Stimulated activated naive B cell treated with anti-CD40 and anti-IgM and Interleukin-4, amounts not matched to agents 10 μg/mL and 1 μg/mL and 100 μg/mL, for 72 hours (primary cell): Measurements from ENCODE around the gene ITPKB.

Source experiments
- ATAC-seq, 2 donors: fragments of 150-1000 bp; cut with Tn5 transposase; replicated peaks; 2 replicates each; pipeline ENCODE4 v1.10.0; 2021; ENCODE audit warnings: moderate library complexity in 1 of 2
- DNase-seq: peaks from one replicate; pipeline ENCODE4 v3.0.0; 2021
- H3K27ac Mint-ChIP-seq: one replicate; pipeline ENCODE4 v1.8.0; 2022; ENCODE audit warnings: mild to moderate bottlenecking, mixed read lengths
- H3K27me3 Mint-ChIP-seq, 2 donors: one replicate each; pipeline ENCODE4 v1.8.0; 2022; ENCODE audit warnings: mixed read lengths in 2 of 2
- H3K36me3 Mint-ChIP-seq, 2 donors: one replicate each; pipeline ENCODE4 v1.8.0; 2022; ENCODE audit warnings: mixed read lengths in 2 of 2, mild to moderate bottlenecking in 1 of 2
- H3K4me1 Mint-ChIP-seq, 2 donors: one replicate each; pipeline ENCODE4 v1.8.0; 2022; ENCODE audit warnings: mixed read lengths in 2 of 2, mild to moderate bottlenecking in 1 of 2
- H3K4me3 Mint-ChIP-seq, 2 donors: one replicate each; pipeline ENCODE4 v1.8.0; 2022; ENCODE audit warnings: mild to moderate bottlenecking in 2 of 2, mixed read lengths in 2 of 2, moderate library complexity in 1 of 2
- H3K9me3 Mint-ChIP-seq, 2 donors: one replicate each; pipeline ENCODE4 v1.8.0; 2022; ENCODE audit warnings: mixed read lengths in 2 of 2, mild to moderate bottlenecking in 1 of 2

Gene ITPKB

DNA sequence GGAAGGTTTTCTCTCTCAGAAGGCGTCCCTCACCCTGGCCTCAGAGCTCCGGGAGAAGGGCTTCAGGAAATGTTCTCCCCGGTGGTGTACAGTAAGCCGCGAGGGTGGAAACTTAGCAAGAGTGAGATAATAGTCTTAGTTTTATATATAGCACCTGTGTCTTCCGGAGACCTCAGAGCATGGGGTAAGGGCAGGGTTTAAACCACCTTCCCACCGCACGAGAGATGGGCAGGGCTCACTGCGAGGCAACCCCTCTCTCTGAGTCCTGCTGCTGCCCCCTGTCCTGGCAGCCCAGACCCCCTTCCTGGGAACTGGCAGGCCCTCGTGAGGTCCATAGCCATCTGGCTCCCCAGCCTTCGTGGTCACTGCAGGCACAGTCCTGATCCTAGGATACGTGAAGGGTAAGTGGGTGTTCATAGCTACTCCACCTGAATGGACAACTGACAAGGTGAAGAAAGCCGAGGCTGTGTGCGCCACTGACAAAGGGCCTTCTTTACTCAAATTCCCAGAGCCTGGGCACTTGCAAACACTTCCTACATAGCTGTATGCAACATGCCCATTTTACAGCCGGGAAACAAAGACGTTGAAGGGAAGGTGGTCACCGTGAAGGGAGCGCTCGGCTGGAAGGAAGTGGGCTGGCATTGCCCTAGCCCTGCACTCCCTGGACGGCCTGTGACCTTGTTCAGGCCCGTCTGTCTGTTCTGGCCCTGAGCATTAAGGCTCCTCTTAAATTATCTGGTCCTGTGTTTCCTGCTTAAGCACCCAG lies 26.9 kb downstream of the ITPKB start:
- Mint-ChIP-seq H3K36me3 (peaks cover 20 to 60% of the 10 kb centered on the region in 2 donors), H3K27me3 (no peaks in the 10 kb centered on the region), H3K4me3 (peak overlapping the region; percentile 18 to 49), H3K4me1 (peaks cover 70 to 81% of the 10 kb centered on the region in 2 donors), H3K27ac (peak overlapping the region; percentile 86), H3K9me3 (peaks cover 4% of the 10 kb centered on the region in 2 donors)
- no peak for DNase-seq
- ATAC-seq: peak; percentile 91 to 92

DNA sequence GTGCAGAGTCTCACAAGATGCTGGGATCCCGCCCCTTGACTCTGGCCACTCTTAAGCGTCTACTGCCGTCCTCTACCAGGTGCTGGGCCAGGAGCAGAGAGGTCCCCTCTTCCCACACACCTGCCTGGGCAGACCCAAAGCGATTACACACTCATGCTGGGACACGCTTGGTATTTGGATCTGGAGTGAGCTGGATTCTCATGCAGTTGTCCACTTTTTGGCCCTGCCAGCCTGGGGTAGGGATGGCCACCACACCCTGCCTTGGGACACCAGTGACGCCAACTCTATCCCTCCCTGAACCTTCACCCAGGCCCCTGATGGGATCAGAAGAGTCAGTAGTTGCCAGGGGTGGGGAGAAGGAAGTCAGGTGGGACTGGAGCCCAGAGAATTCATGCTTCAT lies 28.6 kb downstream of the ITPKB start:
- no peak for ATAC-seq
- Mint-ChIP-seq H3K27me3 (no peaks in the 10 kb centered on the region), H3K9me3 (peaks cover 4% of the 10 kb centered on the region in 2 donors), H3K4me3 (peak overlapping the region in 1 of 2 donors; percentile 46), H3K36me3 (peaks cover 25 to 62% of the 10 kb centered on the region in 2 donors), H3K4me1 (peaks cover 69 to 80% of the 10 kb centered on the region in 2 donors), H3K27ac (peak overlapping the region; percentile 20)
- no peak for DNase-seq

- no peaks in the 10 kb centered on the region for H3K27me3 Mint-ChIP-seq
- no peak for ATAC-seq
- peaks cover 66 to 78% of the 10 kb centered on the region in 2 donors for H3K4me1 Mint-ChIP-seq
- H3K27ac Mint-ChIP-seq: peak overlapping the region; percentile 56
- no peak for DNase-seq
- peaks cover 4% of the 10 kb centered on the region in 2 donors for H3K9me3 Mint-ChIP-seq
- peak overlapping the region in 1 of 2 donors; percentile 14 for H3K4me3 Mint-ChIP-seq
- H3K36me3 Mint-ChIP-seq: peaks cover 26 to 64% of the 10 kb centered on the region in 2 donors
These were observed 29.1 kb downstream of the ITPKB start for GRCh38 chr1:226709953-226710352.

- H3K4me1 Mint-ChIP-seq: peaks cover 58 to 69% of the 10 kb centered on the region in 2 donors
- H3K27me3 Mint-ChIP-seq: no peaks in the 10 kb centered on the region
- no peak overlapping the region for H3K4me3 Mint-ChIP-seq
- no peak overlapping the region for H3K27ac Mint-ChIP-seq
- no peak for DNase-seq
- H3K9me3 Mint-ChIP-seq: no peaks in the 10 kb centered on the region
- no peak for ATAC-seq
- H3K36me3 Mint-ChIP-seq: peaks cover 20 to 58% of the 10 kb centered on the region in 2 donors
These were observed 30.1 kb downstream of the ITPKB start for GRCh38 chr1:226708967-226709396.

GRCh38 chr1:226708342-226708780 lies 30.7 kb downstream of the ITPKB start:
- ATAC-seq (no peak), DNase-seq (no peak)
- H3K9me3 Mint-ChIP-seq: no peaks in the 10 kb centered on the region
- no peak overlapping the region for H3K4me3 Mint-ChIP-seq
- H3K27me3 Mint-ChIP-seq: no peaks in the 10 kb centered on the region
- peaks cover 16 to 52% of the 10 kb centered on the region in 2 donors for H3K36me3 Mint-ChIP-seq
- H3K4me1 Mint-ChIP-seq: peaks cover 51 to 62% of the 10 kb centered on the region in 2 donors
- peak overlapping the region; percentile 87 for H3K27ac Mint-ChIP-seq

DNA sequence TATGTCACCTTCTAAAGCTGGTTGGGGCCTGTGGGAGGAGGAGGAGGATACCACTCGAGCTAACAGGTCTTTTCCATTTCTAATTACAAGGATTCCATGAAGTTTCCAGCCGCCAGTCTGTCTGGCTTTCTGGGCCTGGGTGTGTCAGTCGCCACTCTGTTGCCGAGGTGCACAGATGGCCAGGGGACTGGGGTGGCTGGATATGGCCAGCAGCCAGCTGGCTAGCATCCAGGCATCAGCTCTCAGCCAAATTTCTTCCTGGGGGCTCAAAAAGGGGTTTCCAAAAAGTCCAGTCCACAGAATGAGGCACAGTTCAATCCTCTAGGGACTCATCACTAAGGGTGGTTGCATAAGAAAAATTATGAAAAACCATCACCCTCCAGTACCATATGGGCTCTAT lies 32.4 kb downstream of the ITPKB start:
- Mint-ChIP-seq H3K36me3 (peaks cover 15 to 45% of the 10 kb centered on the region in 2 donors), H3K4me3 (no peak overlapping the region), H3K4me1 (peaks cover 45 to 60% of the 10 kb centered on the region in 2 donors)

DNA sequence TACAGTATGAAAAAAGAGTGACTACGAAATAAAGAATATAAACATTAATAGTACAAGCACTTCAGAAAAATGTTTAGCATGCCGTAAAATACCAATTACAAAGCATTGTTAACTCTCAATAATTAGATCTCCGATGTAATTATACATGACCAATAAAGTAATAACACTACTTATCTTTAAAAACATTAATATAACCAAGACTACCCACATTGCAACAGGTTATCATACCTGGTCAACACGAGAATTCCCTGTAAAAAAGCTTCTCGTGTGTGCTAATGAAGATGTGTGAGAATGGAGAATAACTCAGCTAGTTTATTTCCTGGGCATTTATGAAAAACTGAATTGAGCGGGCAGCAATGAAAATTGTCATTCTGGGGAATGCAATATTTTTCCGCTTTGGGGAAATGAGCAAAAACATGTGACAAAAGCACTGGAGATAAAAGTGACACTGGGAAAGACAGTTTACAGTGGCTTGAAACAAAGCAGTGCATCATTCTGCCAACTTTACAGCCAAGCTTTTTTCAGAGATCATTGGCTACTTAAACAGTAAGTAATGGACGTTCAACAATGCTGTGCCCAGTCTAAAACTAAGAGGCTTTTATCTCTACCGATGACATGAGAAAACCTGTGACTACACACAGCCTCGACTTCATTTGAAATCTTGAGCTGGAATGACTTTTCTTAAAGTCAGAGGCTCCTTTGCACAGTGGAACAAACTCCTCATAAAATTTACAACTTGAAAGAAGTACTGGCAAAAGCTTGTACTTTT lies 34.7 kb downstream of the ITPKB start:
- H3K36me3 Mint-ChIP-seq: peaks cover 17 to 46% of the 10 kb centered on the region in 2 donors
- H3K4me3 Mint-ChIP-seq: peak overlapping the region; percentile 75 to 82
- peak overlapping the region; percentile 84 for H3K27ac Mint-ChIP-seq
- DNase-seq (no peak), ATAC-seq (no peak)
- H3K27me3 Mint-ChIP-seq: no peaks in the 10 kb centered on the region
- no peaks in the 10 kb centered on the region for H3K9me3 Mint-ChIP-seq
- peaks cover 36 to 59% of the 10 kb centered on the region in 2 donors for H3K4me1 Mint-ChIP-seq

More for the DNA sequence above, 32.4 kb downstream of the ITPKB start:
- no peak for DNase-seq
- Mint-ChIP-seq H3K27me3 (no peaks in the 10 kb centered on the region), H3K9me3 (no peaks in the 10 kb centered on the region), H3K27ac (peak overlapping the region; percentile 5)
- no peak for ATAC-seq

DNA sequence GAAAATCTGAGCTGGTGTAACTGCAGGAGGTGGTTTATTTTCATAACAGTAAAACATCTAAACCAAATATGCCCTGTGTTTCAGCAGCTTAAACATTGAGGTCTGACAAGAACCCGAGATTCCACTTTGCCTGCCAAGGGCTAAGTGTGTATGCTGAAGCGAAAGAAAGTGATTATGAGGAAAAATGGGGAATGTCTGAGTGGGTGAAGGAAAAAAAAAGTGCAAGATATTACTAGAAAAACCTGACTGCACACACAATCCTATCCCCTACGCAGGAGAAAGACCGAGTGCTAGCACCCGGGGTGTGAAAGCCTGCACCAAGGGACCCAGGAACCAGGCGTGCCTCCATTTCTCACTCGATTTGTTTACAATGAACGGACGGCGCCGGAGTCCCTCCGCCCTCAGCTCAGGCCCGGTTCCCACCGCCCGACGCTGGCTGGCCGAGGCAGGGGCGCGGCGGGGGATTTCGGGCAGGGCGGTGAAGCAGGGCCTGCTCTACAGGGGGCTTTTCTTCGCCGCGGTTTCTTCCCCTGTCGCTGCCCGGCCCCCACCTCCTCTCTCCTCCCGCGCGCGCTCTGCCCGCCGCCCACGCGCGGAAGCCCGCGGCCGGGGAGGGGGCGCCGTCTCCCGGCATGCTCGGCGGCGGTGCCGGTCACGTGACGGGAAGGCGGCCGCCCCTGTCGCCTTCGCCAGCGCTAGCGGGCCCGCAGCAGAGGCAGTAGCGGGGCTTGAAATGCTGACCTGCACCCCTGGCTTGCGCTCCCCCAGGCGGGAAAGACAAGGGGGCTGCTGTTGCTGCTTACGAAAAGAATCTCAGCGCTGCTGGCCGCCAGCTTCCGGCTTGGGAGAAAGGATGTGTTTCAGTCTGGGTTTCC lies 35.9 kb downstream of the ITPKB start:
- no peaks in the 10 kb centered on the region for H3K27me3 Mint-ChIP-seq
- peak overlapping the region; percentile 84 for H3K27ac Mint-ChIP-seq
- H3K9me3 Mint-ChIP-seq: no peaks in the 10 kb centered on the region
- ATAC-seq (peak; percentile 84 to 89), DNase-seq (peak; percentile 83)
- H3K36me3 Mint-ChIP-seq: peaks cover 19 to 46% of the 10 kb centered on the region in 2 donors
- peak overlapping the region; percentile 75 to 82 for H3K4me3 Mint-ChIP-seq
- peaks cover 39 to 60% of the 10 kb centered on the region in 2 donors for H3K4me1 Mint-ChIP-seq

- H3K36me3 Mint-ChIP-seq: peaks cover 19 to 41% of the 10 kb centered on the region in 2 donors
- H3K9me3 Mint-ChIP-seq: no peaks in the 10 kb centered on the region
- peaks cover 43 to 63% of the 10 kb centered on the region in 2 donors for H3K4me1 Mint-ChIP-seq
- peak overlapping the region; percentile 84 for H3K27ac Mint-ChIP-seq
- H3K4me3 Mint-ChIP-seq: peak overlapping the region; percentile 75 to 82
- no peak for ATAC-seq
- no peak for DNase-seq
- H3K27me3 Mint-ChIP-seq: no peaks in the 10 kb centered on the region
These were observed 36.6 kb downstream of the ITPKB start for GRCh38 chr1:226702318-226702956.

GRCh38 chr1:226700861-226701260 lies 38.2 kb downstream of the ITPKB start:
- ATAC-seq: no peak
- peak overlapping the region; percentile 65 for H3K27ac Mint-ChIP-seq
- H3K4me3 Mint-ChIP-seq: no peak overlapping the region
- peaks cover 17 to 44% of the 10 kb centered on the region in 2 donors for H3K36me3 Mint-ChIP-seq
- H3K27me3 Mint-ChIP-seq: no peaks in the 10 kb centered on the region
- peaks cover 53 to 77% of the 10 kb centered on the region in 2 donors for H3K4me1 Mint-ChIP-seq
- H3K9me3 Mint-ChIP-seq: no peaks in the 10 kb centered on the region
- no peak for DNase-seq

DNA sequence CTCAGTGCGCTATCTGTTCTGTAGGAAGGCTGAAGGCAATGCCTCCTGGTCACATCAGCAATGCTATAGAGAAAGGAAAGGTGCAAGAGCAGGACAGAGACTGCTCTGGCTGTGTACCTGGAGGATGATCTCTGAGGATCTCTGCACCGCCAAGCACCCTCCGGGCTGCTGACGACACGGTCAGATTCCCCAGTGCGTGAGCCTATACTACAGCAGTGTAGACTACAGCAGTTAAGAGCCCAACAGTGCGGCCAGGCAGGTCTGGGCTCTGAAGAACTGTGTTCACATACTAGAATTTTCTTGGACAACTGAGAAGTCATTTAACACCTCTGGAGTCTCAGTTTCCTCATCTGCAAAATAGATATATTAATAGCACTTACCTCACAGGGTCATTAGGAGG lies 39.9 kb downstream of the ITPKB start:
- Mint-ChIP-seq H3K27me3 (no peaks in the 10 kb centered on the region), H3K9me3 (no peaks in the 10 kb centered on the region), H3K36me3 (peaks cover 16 to 38% of the 10 kb centered on the region in 2 donors), H3K4me3 (peak overlapping the region; percentile 62 to 72), H3K27ac (peak overlapping the region; percentile 56), H3K4me1 (peaks cover 59 to 89% of the 10 kb centered on the region in 2 donors)
- DNase-seq: no peak
- no peak for ATAC-seq

DNA sequence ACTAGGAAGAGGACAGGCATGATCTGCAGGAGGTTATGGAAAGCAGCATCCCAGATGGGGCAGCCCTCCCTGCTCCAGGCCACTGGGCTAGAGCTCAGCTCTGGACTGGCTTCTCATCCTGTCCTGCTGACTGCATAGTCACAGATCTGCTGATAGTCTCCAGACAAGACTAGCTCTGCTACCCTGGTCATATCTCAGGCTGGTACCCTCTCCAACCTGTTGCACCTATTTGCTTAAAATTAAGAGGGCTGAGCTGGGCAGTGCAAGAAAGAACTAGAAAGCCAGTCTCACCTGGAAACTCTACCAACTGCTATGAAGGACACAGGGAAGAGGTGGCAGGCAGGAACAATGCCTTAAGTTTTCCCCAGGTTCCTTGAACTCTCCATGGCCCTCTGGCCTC lies 40.4 kb downstream of the ITPKB start:
- Mint-ChIP-seq H3K36me3 (peaks cover 19 to 41% of the 10 kb centered on the region in 2 donors), H3K4me1 (peaks cover 61 to 94% of the 10 kb centered on the region in 2 donors), H3K27ac (peak overlapping the region; percentile 99), H3K4me3 (peak overlapping the region; percentile 62 to 72), H3K9me3 (no peaks in the 10 kb centered on the region), H3K27me3 (no peaks in the 10 kb centered on the region)
- no peak for ATAC-seq
- DNase-seq: no peak

GRCh38 chr1:226697929-226698544 lies 41.0 kb downstream of the ITPKB start:
- H3K9me3 Mint-ChIP-seq: no peaks in the 10 kb centered on the region
- H3K36me3 Mint-ChIP-seq: peaks cover 22 to 45% of the 10 kb centered on the region in 2 donors
- ATAC-seq (peak; percentile 69 to 73), DNase-seq (peak; percentile 70)
- H3K27me3 Mint-ChIP-seq: no peaks in the 10 kb centered on the region
- peaks cover 66 to 99% of the 10 kb centered on the region in 2 donors for H3K4me1 Mint-ChIP-seq
- peak overlapping the region; percentile 99 for H3K27ac Mint-ChIP-seq
- peak overlapping the region; percentile 58 to 66 for H3K4me3 Mint-ChIP-seq
